ENCODE data around the gene ZNF70. TPM values are rescaled to one million over a fixed set of nuclear protein-coding genes. Genes with fewer than 3 reads are reported as not detected.

The ZNF70 gene
- total RNA-seq, 1 experiment from 2014 or later = 3.2 TPM

DNA sequence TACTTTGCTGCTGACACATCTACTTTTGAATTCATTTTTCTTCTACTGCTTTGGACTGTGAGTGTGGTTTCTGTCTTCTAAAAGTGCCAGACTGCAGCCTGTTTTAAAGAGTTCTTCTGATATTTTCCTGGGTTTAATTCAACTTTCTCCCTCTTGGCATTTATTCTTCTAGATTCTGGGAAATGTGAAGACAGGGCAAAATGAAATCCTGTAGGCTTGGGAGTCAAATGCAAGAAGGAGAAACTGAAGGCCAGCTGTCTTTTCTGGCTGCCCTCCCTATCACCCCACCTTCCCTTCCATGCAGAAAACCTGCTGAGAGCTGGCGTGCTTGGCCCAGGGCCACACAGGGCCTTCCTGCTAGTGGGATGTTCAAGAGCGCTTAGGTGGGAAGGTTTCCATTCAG is 7.6 kb downstream of the ZNF70 start:
- BruUV-seq (replicated peaks) = no TSS peak
- H3K4me1 ChIP-seq (ENCODE audit: control insufficient read depth, insufficient read depth, low read length) = no peaks in the 10 kb centered on the region
- in situ Hi-C loops (cut with HindIII; ENCODE audit: low pct_unique_long_range_greater_than_20kb, low sequenced_read_pairs) = no loop called here
- H3K9me3 ChIP-seq (ENCODE audit: control insufficient read depth, insufficient read depth, low read depth, low read length) = no peaks in the 10 kb centered on the region
- intact Hi-C loops (cut with micrococcal nuclease; ENCODE audit: unreplicated experiment) = no loop called here
- H3K36me3 ChIP-seq (ENCODE audit: control insufficient read depth, insufficient read depth, low read length) = no peaks in the 10 kb centered on the region
- no peak overlapping the region for H3K4me3 ChIP-seq (ENCODE audit: low read depth in 2 of 2, low read length in 2 of 2)
- DNase-seq (ENCODE audit: low read depth, low spot score) (no peak), ATAC-seq (no peak)
- ChIA-PET POLR2A (no interaction called here), CTCF (no interaction called here)
- H3K27ac ChIP-seq (ENCODE audit: low read length) = no peak overlapping the region
- TF ChIP-seq SIN3A (IDR thresholded peaks at IDR 0.05; ENCODE audit: borderline replicate concordance, insufficient read depth, low read depth, low read length) (no peak), POLR2AphosphoS5 (IDR thresholded peaks at IDR 0.05; ENCODE audit: low read depth, low read length) (no peak), TCF7L2 (IDR thresholded peaks at IDR 0.05; ENCODE audit: low read depth, low read length) (no peak)
- TF ChIP-seq, protein P1, sequence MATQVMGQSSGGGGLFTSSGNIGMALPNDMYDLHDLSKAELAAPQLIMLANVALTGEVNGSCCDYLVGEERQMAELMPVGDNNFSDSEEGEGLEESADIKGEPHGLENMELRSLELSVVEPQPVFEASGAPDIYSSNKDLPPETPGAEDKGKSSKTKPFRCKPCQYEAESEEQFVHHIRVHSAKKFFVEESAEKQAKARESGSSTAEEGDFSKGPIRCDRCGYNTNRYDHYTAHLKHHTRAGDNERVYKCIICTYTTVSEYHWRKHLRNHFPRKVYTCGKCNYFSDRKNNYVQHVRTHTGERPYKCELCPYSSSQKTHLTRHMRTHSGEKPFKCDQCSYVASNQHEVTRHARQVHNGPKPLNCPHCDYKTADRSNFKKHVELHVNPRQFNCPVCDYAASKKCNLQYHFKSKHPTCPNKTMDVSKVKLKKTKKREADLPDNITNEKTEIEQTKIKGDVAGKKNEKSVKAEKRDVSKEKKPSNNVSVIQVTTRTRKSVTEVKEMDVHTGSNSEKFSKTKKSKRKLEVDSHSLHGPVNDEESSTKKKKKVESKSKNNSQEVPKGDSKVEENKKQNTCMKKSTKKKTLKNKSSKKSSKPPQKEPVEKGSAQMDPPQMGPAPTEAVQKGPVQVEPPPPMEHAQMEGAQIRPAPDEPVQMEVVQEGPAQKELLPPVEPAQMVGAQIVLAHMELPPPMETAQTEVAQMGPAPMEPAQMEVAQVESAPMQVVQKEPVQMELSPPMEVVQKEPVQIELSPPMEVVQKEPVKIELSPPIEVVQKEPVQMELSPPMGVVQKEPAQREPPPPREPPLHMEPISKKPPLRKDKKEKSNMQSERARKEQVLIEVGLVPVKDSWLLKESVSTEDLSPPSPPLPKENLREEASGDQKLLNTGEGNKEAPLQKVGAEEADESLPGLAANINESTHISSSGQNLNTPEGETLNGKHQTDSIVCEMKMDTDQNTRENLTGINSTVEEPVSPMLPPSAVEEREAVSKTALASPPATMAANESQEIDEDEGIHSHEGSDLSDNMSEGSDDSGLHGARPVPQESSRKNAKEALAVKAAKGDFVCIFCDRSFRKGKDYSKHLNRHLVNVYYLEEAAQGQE (IDR thresholded peaks at IDR 0.05; ENCODE audit: insufficient read depth in 1 of 2, low read depth in 2 of 2, low read length in 1 of 2) = no peak
- TF ChIP-seq, protein P2, sequence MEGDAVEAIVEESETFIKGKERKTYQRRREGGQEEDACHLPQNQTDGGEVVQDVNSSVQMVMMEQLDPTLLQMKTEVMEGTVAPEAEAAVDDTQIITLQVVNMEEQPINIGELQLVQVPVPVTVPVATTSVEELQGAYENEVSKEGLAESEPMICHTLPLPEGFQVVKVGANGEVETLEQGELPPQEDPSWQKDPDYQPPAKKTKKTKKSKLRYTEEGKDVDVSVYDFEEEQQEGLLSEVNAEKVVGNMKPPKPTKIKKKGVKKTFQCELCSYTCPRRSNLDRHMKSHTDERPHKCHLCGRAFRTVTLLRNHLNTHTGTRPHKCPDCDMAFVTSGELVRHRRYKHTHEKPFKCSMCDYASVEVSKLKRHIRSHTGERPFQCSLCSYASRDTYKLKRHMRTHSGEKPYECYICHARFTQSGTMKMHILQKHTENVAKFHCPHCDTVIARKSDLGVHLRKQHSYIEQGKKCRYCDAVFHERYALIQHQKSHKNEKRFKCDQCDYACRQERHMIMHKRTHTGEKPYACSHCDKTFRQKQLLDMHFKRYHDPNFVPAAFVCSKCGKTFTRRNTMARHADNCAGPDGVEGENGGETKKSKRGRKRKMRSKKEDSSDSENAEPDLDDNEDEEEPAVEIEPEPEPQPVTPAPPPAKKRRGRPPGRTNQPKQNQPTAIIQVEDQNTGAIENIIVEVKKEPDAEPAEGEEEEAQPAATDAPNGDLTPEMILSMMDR (IDR thresholded peaks at IDR 0.05) = no peak
- H3K27me3 ChIP-seq (ENCODE audit: control insufficient read depth, insufficient read depth, low read length) = no peaks in the 10 kb centered on the region

DNA sequence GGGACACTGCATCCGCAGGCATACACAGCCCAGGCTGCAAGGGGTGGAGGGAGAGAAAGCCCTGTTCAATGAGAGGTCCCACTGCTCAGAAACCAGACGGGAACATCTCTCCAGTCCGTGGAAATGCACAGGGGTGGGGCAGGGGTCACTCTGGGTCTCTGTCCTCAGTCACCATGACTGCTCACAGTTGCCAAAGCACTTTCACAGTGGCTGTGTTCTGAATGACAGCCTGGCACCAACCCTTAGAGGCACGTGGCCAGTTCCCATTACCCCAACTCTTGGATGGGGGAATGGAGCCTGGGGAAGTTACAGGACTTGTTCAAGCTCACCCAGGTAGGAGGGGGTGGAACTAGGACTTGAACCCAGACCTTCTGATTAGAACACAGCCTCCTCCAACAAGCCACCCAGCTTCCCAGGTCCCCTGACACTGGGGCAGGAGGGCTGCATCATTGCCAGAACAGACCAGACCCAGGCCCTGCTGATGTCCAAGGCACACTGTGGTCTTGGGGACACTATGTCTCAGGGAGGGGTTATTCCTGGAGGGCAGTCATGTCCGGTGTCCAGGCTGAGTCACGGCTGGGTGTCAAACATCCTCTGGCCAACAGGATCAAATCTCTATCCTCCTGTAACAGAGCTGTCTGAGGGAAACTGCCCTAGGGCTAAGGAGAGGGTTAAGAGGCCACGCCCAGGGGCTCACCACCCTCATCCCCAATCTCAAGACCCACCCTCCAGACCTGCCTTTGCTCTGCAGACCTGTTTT is 8.2 kb downstream of the ZNF70 start:
- Histone ChIP-seq H3K4me1 (ENCODE audit: control insufficient read depth, insufficient read depth, low read length) (no peaks in the 10 kb centered on the region), H3K27me3 (ENCODE audit: control insufficient read depth, insufficient read depth, low read length) (no peaks in the 10 kb centered on the region), H3K4me3 (ENCODE audit: low read depth in 2 of 2, low read length in 2 of 2) (no peak overlapping the region), H3K9me3 (ENCODE audit: control insufficient read depth, insufficient read depth, low read depth, low read length) (no peaks in the 10 kb centered on the region), H3K36me3 (ENCODE audit: control insufficient read depth, insufficient read depth, low read length) (no peaks in the 10 kb centered on the region), H3K27ac (ENCODE audit: low read length) (no peak overlapping the region)
- ATAC-seq = no peak
- ChIA-PET POLR2A (no interaction called here), CTCF (no interaction called here)
- intact Hi-C loops (cut with micrococcal nuclease; ENCODE audit: unreplicated experiment) (no loop called here), in situ Hi-C loops (cut with HindIII; ENCODE audit: low pct_unique_long_range_greater_than_20kb, low sequenced_read_pairs) (no loop called here)
- DNase-seq (ENCODE audit: low read depth, low spot score) = no peak
- BruUV-seq (replicated peaks) = no TSS peak
- no peak for TF ChIP-seq SIN3A (IDR thresholded peaks at IDR 0.05; ENCODE audit: borderline replicate concordance, insufficient read depth, low read depth, low read length)
- no peak for TF ChIP-seq TCF7L2 (IDR thresholded peaks at IDR 0.05; ENCODE audit: low read depth, low read length)
- TF ChIP-seq, protein P1 (IDR thresholded peaks at IDR 0.05; ENCODE audit: insufficient read depth in 1 of 2, low read depth in 2 of 2, low read length in 1 of 2) = no peak
- TF ChIP-seq POLR2AphosphoS5 (IDR thresholded peaks at IDR 0.05; ENCODE audit: low read depth, low read length) = no peak
- TF ChIP-seq, protein P2 (IDR thresholded peaks at IDR 0.05) = no peak
